Central memory CD4-positive, alpha-beta T cell (primary cell): ENCODE measurements around the gene THEM5.
"Not testable (repeated sequence)": the region's sequence is repeated elsewhere in the genome, so short reads cannot be mapped to it uniquely, and the experiment has no call there.

Experiments
- DNase-seq: peaks from one replicate; pipeline ENCODE4 v3.0.0; 2022

Gene THEM5

GRCh38 chr1:151867765-151868411, 14.4 kb upstream of the THEM5 start:
- DNase-seq = no peak

- no peak for DNase-seq
These were observed 13.8 kb upstream of the THEM5 start for GRCh38 chr1:151867321-151867720.

GRCh38 chr1:151864411-151864810, 10.9 kb upstream of the THEM5 start:
- DNase-seq = no peak

- no peak for DNase-seq
These were observed 9.1 kb upstream of the THEM5 start for GRCh38 chr1:151862604-151863003.

- no peak for DNase-seq
These were observed 7.1 kb upstream of the THEM5 start for GRCh38 chr1:151860504-151861187.

GRCh38 chr1:151859891-151860293, 6.4 kb upstream of the THEM5 start:
- no peak for DNase-seq

- no peak for DNase-seq
These were observed 5.6 kb upstream of the THEM5 start for GRCh38 chr1:151858886-151859665.

GRCh38 chr1:151858030-151858746, 4.7 kb upstream of the THEM5 start:
- DNase-seq = no peak

GRCh38 chr1:151855933-151856332, 2.4 kb upstream of the THEM5 start:
- no peak for DNase-seq

GRCh38 chr1:151855516-151855915, 2.0 kb upstream of the THEM5 start:
- DNase-seq = not testable (repeated sequence)

- DNase-seq = no peak
These were observed 1.1 kb upstream of the THEM5 start for GRCh38 chr1:151854658-151855057.

GRCh38 chr1:151852733-151853132, 779 bp downstream of the THEM5 start:
- DNase-seq = no peak

GRCh38 chr1:151851886-151852285, 1.6 kb downstream of the THEM5 start:
- no peak for DNase-seq

- no peak for DNase-seq
These were observed 3.6 kb downstream of the THEM5 start for GRCh38 chr1:151849871-151850270.

GRCh38 chr1:151849126-151849525, 4.4 kb downstream of the THEM5 start:
- DNase-seq = no peak

- DNase-seq = no peak
These were observed 5.5 kb downstream of the THEM5 start for GRCh38 chr1:151847867-151848596.

GRCh38 chr1:151846686-151847237, 6.8 kb downstream of the THEM5 start:
- DNase-seq = no peak

- no peak for DNase-seq
These were observed 7.4 kb downstream of the THEM5 start for GRCh38 chr1:151846062-151846568.

GRCh38 chr1:151843398-151843797, 10.1 kb downstream of the THEM5 start:
- DNase-seq = no peak

- DNase-seq = no peak
These were observed 12.4 kb downstream of the THEM5 start for GRCh38 chr1:151841141-151841540.

- DNase-seq = no peak
These were observed 13.1 kb downstream of the THEM5 start for GRCh38 chr1:151840421-151840820.
